ENCODE measurements around the gene MAN2B2.
A peak's percentile ranks its signal among the peaks of the same experiment; 100 is the strongest.
"Not testable (repeated sequence)": the region's sequence is repeated elsewhere in the genome, so short reads cannot be mapped to it uniquely, and the experiment has no call there.

MAN2B2 gene

DNA sequence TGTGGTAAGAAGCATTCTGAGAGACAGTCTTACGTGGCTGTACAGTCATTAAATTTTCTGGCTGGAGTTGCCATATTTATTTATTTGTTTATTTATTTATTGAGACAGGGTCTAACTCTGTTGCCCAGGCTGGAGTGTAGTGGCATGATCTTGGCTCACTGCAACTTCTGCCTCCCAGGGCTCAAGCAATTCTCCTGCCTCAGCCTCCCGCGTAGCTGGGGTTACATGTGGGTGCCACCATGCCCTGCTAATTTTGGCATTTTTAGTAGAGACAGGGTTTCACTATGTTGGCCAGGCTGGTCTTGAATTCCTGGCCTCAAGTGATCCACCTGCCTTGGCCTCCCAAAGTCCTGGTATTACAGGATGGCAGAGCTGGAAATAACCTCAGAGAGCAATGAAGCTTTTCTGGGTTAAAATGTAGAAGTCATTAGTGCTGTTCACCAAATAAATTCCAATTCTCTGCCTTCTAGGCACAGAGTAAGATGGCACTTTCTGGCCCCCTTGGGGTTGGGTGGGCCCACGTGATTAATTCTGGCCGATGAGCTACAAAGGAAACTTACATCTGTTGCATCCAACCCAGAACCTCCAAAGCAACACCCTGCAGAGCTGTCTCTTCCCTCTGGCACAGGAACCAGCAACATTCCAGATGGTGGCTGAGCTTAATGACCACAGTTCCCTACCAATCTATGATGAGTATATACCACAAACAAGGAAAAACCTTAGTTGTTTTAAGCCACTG lies 70.0 kb downstream of the MAN2B2 start:
- peak; percentile 28 for DNase-seq

DNA sequence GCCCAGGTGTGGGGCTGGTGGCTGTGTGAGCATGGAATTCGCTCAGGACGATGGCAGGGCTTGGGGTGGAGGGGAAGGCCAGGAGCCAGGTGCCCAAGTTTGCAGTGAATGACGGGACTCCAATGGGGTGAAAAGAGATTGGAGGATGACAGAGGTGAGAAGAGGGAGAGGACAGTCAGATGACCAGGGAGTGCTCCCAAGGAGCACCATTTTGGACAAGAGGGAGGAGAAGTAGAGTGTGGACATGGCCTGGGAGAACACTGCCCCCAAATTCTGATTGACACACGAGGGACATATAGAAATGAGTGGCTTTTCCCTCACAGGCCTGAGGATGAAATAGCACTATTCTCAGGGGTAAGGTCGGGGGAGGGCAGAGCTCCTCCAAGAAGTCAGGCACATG lies 72.2 kb downstream of the MAN2B2 start:
- DNase-seq: peak; percentile 33

DNA sequence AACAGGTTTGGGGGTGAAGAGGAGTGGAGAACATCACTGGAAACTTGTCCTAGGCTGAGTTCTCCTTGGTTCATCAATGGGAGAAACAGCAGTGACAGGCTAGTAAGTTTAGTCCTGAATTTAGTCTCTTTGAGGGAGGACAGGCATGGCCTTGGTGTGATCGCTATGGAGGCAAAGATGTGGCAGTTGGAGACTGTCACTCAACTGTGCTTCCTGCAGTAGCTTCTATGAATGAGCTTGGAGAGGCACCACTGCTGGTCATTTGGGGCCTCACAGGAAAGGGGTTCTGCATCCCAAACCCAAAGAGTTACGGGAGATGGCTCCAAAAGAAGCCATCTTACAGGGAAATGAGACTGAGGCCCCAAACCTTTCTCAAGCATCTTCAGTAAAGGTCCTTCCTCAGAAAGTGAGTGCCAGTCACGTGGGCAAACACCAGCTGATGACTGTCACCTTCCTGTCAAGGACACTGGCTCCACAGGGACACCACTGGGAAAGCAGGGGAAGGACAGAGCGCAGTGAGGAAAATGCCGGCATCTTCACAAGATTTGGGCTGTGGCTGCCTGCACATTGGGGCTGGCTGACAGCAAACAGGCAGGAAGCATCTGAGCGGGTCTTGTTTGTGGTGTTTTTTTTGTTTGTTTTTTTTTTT lies 72.7 kb downstream of the MAN2B2 start:
- peak; percentile 34 for DNase-seq

DNA sequence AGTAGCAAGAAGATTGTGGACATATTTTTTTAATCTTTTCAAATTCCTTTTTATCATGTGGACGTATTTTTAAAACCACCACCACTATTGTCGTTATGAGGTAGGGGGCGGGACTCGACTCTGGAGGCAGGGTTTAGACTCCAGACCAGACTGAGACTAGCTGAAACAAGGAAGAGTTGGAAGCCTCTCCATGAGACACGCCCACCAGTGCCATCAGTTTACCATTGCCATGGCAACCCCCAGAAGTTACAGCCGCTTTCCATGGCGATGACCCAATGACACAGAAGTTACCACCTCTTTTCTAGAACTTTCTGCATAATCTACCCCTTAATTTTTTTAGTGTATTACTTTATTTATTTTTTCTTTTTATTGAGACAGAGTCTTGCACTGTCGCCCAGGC lies 74.2 kb downstream of the MAN2B2 start:
- DNase-seq: peak; percentile 33

DNA sequence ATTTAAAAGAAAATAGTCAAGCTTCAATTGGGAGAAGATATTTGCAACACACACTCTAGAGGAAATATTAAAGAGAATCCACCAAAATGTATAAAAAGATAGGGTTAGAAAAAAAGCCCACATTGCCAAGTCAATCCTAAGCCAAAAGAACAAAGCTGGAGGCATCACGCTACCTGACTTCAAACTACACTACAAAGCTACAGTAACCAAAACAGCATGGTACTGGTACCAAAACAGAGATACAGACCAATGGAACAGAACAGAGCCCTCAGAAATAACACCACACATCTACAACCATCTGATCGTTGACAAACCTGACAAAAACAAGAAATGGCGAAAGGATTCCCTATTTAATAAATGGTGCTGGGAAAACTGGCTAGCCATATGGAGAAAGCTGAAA lies 79.2 kb downstream of the MAN2B2 start:
- not testable (repeated sequence) for DNase-seq

DNA sequence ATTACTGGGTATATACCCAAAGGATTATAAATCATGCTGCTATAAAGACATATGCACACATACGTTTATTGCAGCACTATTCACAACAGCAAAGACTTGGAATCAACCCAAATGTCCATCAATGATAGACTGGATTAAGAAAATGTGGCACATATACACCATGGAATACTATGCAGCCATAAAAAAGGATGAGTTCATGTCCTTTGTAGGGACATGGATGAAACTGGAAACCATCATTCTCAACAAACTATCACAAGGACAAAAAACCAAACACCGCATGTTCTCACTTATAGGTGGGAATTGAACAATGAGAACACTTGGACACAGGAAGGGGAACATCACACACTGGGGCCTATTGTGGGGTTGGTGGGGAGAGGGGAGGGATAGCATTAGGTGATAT lies 80.3 kb downstream of the MAN2B2 start:
- DNase-seq: not testable (repeated sequence)

DNA sequence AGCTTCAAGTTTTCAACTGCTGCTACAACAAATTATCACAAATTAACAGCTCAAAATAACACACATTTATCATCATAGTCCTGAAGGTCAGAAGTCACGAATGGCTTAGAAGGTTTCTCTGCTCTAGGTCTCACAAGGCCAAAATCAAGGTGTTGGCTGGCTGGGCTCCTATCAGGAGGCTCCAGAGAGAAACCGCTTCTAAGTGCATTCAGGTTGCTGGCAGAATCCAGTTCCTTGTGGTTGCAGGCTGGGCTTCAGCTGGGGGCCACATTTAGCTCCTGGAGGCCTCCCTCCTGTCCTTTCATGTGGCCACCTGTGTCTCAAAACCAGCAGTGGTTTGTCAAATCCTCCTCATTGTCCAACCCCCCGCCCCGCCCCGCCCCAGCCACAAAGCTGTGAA lies 80.9 kb downstream of the MAN2B2 start:
- peak; percentile 42 for DNase-seq

DNA sequence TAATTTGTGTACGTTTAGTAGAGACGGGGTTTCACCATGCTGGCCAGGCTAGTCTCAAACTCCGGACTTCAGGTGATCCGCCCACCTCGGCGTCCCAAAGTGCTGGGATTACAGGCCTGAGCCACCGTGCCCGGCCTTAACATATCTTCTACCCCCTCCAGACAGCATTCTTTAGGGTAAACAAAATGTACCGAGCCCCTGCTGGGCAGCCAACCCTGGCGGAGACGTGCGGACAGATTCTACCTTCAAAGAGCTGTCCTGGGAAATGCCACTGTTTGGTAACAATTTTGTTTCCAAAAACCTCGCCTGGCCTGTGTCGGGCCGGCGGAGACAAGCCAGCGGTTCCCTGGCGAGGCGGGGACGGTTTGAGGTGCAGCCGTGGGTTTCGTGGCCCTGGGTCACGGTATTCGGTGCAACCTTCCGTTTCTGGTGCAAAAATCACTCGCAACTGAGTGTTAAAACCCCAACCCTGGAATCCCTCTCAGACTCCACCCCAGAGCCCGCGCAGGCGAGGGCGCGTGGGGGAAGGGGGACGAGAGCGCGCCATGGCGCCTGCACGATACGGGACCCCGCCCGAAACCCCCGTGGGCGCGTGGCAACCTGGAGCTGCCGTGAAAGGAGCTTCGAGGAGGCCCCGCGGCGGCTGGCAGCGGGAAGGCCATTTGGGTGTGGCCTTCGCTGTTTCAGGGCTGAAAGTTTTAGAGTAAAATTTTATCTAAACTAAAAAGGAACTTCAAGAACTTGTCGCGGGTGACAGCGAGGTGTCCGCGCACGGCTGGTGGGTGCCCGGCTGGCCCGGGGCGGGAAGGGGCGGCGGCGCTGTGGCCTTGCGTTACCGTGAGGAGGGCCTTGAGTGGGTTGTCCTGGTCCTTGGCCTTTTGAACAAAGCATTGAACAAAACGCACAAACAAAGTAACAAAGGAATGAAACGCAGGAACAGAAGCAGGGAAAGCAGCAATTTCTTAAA lies 82.5 kb downstream of the MAN2B2 start:
- peak; percentile 55 for DNase-seq

DNA sequence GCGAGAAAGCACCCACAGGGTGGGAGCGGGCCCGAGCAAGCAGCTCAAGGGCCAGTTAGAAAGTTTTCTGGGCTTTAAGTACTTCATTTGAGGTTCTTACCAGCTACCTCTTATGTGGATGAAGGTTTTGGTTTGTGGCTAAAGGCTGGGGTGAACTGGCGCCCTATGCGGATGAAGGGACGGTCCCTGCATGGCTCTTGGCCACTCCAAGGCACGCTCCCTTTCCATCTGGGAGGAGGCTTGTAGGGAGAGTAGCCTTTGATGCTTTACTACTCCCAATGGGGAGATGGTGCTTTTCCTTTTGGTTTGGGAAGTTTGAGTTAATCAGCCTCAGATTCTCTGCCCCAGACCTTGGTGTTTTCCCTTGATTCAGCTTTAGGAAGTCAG lies 83.2 kb downstream of the MAN2B2 start:
- DNase-seq: peak; percentile 54

DNA sequence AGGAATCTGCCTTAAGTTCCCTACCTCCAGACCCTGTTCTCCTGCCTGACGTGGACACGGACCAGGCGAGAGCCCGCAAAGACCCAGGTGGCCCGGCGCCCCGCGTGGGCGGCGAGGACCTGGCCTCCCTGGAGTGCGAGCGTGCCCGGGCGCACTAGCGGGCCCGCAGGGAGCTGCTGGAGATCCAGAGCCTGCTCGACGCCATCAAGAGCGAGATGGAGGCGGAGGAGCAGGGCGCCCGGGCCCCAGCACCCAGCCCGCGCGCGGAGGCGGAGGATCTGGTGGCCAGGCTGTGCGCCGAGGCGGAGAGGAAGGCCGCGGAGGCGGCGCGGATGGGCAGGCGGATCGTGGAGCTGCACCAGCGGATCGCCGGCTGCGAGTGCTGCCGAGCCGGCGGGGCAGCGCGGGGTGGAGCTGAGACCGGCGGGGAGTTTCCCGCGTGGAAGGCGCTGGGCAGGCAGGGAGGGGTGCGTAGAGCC lies 83.6 kb downstream of the MAN2B2 start:
- peak; percentile 86 for DNase-seq

DNA sequence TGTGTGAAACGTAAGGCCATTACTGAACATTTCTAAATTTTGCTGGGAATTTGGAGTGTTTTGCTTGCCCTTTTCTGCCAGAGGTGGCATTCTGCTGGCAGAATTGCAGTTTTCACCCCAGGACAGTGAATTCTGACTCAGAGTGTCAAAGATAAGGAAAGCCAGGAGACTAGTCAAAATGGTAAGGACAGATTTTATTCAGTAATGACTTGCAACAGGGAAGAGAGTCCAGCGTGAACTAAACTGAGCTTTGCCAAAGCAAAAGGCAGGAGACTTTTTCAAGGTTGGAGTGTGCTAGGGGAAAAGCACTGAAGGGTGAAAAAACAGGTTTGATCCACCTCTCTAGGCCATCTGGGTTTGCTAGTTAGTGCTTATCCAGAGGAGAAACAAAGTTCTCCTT lies 84.9 kb downstream of the MAN2B2 start:
- no peak for DNase-seq

DNA sequence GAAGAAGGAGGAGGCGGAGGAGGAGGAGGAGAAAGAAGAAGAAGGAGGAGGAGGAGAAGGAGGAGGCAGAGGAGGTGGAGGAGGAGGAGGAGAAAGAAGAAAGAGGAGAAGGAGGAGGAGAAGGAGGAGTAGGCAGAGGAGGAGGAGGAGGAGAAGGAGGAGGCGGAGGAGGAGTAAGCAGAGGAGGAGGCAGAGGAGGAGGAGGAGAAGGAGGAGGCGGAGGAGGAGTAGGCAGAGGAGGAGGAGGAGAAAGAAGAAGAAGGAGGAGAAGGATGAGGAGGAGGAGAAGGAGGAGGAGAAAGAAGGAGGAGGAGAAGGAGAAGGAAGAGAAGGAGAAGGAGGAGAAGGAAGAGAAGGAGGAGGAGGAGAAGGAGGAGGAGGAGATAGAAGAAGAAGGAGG lies 85.4 kb downstream of the MAN2B2 start:
- peak; percentile 12 for DNase-seq

DNA sequence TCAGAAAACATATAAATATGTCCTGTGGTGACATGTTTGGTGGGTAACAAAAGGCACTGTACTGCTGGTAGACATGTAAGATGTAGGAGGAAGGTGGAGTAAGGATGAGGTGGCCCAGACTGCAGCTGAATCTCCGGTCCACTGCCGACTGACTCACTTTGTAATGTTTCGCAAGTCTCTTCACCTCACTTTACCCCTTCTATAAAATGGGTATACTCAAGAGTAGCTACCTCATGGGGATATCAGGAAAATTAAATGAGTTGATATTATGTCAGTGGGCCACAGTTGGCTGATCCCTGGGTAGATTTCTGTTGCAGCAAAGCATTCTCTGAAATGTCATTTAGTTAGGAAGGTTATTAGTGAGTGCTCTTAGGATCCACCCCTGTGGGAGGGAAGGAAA lies 87.6 kb downstream of the MAN2B2 start:
- DNase-seq: no peak

DNA sequence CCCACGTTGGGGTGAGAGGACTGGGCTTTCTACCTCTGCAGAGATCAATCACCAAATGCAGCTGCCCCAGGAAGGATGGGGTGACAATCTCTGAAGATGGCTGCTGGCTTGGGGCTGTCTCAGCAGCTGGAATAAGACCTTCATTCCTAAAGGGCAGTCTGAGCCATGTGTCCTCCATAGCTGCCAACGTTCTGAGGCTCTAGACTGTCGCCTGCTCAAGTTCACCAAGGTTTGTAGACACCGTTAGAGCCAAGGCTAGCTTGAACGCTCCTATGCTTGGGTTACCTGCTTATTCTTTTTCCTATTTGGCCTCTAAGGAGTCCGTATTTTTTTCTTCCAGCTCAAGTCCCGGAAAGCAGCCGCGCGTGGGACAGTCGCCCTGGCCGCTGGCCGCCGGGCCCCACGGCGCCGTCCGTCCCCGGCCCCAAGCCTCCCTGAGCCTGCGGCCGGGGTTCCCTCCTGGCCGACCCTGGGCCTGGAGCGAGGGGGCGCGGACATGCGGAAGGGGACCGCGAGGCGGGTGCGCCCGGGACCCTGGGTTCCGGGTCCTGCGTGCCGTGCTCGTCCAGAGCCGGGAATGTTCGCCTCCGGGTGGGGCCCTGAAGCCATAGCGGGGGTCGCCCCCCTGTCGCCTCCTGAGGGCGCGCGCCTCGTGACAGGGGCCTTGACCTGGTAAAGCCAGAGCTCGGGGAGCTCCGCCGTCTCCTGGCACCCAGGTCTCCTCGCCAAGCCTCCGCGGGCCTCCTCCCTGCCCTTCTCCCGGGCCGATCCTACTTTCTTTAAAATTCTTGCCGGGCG lies 88.8 kb downstream of the MAN2B2 start:
- no peak for DNase-seq

DNA sequence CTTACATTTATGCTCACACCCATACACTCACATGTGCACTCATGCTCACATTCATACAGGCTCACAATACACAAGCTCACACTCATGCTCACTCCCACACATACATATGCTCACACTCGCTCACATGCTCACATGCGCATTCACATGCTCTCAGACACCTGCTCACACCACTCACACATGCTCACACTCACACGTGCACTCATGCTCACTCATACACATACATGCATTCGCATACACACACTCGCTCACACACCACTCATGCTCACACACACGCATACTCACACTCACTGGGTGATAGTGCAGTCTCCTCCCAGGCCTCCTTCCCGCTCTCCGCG lies 90.3 kb downstream of the MAN2B2 start:
- DNase-seq: no peak

DNA sequence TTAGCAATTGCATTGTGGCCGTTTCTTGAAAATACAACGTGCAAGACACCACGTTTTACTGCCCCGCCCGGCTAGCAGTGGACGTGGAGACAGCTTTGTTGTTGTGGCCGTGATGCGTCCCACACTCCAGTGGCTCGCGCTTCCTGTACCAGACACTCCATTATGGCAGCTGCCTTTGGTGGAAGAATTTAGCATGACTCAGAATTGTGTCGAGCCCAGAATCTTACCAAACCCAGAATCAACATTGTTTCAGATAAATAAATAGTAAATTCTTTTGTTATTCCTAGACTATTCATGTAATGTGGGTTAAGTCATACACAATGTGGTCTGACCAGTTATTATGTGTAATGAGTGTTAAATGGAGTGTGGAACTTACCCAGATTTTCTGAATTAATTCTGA lies 93.4 kb downstream of the MAN2B2 start:
- no peak for DNase-seq

DNA sequence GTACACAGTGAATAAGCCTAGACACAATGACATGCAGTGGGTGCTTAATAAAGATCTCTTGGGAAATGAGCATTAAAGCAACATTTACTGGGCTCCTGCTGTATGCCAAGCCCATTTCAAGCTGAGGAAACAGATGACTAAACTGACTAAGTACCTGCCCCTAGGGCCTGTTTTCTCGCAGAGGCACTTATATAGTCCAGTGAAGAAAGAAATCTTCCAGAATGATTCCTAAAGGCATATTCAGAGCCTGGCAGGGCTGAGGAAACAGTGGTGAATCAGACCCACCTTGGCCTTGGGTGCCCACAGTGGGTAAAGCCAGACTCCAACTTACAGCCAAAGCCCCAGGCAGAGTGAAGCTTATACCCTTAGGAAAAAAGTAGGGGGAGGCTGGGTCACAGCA lies 96.7 kb downstream of the MAN2B2 start:
- DNase-seq: no peak

DNA sequence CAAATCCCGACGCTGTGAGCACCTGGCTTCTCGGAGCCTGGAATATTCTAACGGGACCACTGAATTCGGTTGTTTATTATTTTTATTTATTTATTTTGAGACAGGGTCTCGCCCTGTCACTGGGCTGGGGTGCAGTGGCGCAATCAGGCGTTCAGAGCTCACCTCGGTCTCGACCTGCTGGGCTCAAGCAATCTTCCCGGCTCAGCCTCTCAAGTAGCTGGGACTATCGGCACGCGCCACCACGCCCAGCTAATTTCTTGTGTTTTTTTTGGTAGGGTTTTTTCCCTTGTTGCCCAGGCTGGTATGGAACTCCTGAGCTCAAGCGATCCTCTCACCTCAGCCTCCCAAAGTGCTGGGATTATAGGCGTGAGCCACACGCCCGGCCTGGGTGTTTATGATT lies 97.1 kb downstream of the MAN2B2 start:
- DNase-seq: no peak

DNA sequence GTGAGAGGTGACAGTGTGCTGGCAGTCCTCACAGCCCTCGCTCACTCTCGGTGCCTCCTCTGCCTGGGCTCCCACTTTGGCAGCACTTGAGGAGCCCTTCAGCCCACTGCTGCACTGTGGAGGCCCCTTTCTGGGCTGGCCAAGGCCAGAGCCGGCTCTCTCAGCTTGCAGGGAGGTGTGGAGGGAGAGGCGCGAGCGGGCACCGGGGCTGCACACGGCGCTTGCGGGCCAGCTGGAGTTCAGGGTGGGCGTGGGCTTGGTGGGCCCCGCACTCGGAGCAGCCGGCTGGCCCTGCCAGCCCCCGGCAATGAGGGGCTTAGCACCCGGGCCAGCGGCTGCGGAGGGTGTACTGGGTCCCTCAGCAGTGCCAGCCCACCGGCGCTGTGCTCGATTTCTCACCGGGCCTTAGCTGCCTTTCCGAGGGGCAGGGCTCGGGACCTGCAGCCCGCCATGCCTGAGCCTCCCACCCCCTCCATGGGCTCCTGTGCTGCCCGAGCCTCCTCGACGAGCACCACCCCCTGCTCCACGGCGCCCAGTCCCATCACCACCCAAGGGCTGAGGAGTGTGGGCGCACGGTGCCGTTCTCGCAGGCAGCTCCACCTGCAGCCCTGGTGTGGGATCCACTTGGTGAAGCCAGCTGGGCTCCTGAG lies 97.7 kb downstream of the MAN2B2 start:
- DNase-seq: not testable (repeated sequence)

Measured in activated effector memory CD4-positive, alpha-beta T cell treated with anti-CD3 and anti-CD28 coated beads, Interleukin-2, amount 50 U/mL, for 16 hours (primary cell).